HL-60/S4 treated with retinoic acid at 250 ng/mL for 4 days and 3 days (cell line): Measurements from ENCODE around the gene DPYD.

ENCODE experiments used
- in situ Hi-C: fragments of 300-500 bp; cut with MboI; formaldehyde crosslinking; loops from 2 replicates; pipeline ENCODE4 v1.7.0; 2022; ENCODE audit warnings: low sequenced_read_pairs

Gene DPYD

GRCh38 chr1:97792655-97793054 is 128.2 kb downstream of the DPYD start:
- in situ Hi-C loops = no loop called here

- in situ Hi-C loops = no loop called here
Observed at GRCh38 chr1:97791251-97791650, 129.6 kb downstream of the DPYD start.

- in situ Hi-C loops = no loop called here
Observed at GRCh38 chr1:97787231-97787630, 133.6 kb downstream of the DPYD start.

GRCh38 chr1:97784661-97785060 is 136.2 kb downstream of the DPYD start:
- in situ Hi-C loops = no loop called here

- in situ Hi-C loops = no loop called here
Observed at GRCh38 chr1:97783751-97784150, 137.1 kb downstream of the DPYD start.

GRCh38 chr1:97781762-97782337 is 139.0 kb downstream of the DPYD start:
- in situ Hi-C loops = no loop called here

GRCh38 chr1:97780884-97781283 is 139.9 kb downstream of the DPYD start:
- in situ Hi-C loops = no loop called here

- in situ Hi-C loops = no loop called here
Observed at GRCh38 chr1:97778718-97779117, 142.1 kb downstream of the DPYD start.

- in situ Hi-C loops = no loop called here
Observed at GRCh38 chr1:97770376-97770775, 150.5 kb downstream of the DPYD start.

- in situ Hi-C loops = no loop called here
Observed at GRCh38 chr1:97767381-97767780, 153.5 kb downstream of the DPYD start.

- in situ Hi-C loops = no loop called here
Observed at GRCh38 chr1:97764991-97765390, 155.8 kb downstream of the DPYD start.

- in situ Hi-C loops = no loop called here
Observed at GRCh38 chr1:97761637-97762036, 159.2 kb downstream of the DPYD start.

- in situ Hi-C loops = no loop called here
Observed at GRCh38 chr1:97759078-97759477, 161.8 kb downstream of the DPYD start.

- in situ Hi-C loops = no loop called here
Observed at GRCh38 chr1:97758541-97759057, 162.2 kb downstream of the DPYD start.

- in situ Hi-C loops = no loop called here
Observed at GRCh38 chr1:97745912-97746311, 174.9 kb downstream of the DPYD start.

- in situ Hi-C loops = no loop called here
Observed at GRCh38 chr1:97744977-97745376, 175.9 kb downstream of the DPYD start.

- in situ Hi-C loops = no loop called here
Observed at GRCh38 chr1:97743129-97743528, 177.7 kb downstream of the DPYD start.

- in situ Hi-C loops = no loop called here
Observed at GRCh38 chr1:97740891-97741290, 179.9 kb downstream of the DPYD start.

- in situ Hi-C loops = no loop called here
Observed at GRCh38 chr1:97739596-97740103, 181.2 kb downstream of the DPYD start.

- in situ Hi-C loops = no loop called here
Observed at GRCh38 chr1:97738270-97738669, 182.6 kb downstream of the DPYD start.

GRCh38 chr1:97730271-97730670 is 190.6 kb downstream of the DPYD start:
- in situ Hi-C loops = no loop called here

- in situ Hi-C loops = no loop called here
Observed at GRCh38 chr1:97728436-97728835, 192.4 kb downstream of the DPYD start.

GRCh38 chr1:97727029-97727428 is 193.8 kb downstream of the DPYD start:
- in situ Hi-C loops = no loop called here
